GM21381 (cell line): ENCODE data around the gene C10orf71.

Experiments used
- ATAC-seq: cut with Tn5 transposase; IDR thresholded peaks from one replicate; pipeline ENCODE4 v1.9.1; 2021; ENCODE audit warnings: mild to moderate bottlenecking, moderate library complexity; ENCODE audit not compliant: unreplicated experiment

Gene C10orf71, protein sequence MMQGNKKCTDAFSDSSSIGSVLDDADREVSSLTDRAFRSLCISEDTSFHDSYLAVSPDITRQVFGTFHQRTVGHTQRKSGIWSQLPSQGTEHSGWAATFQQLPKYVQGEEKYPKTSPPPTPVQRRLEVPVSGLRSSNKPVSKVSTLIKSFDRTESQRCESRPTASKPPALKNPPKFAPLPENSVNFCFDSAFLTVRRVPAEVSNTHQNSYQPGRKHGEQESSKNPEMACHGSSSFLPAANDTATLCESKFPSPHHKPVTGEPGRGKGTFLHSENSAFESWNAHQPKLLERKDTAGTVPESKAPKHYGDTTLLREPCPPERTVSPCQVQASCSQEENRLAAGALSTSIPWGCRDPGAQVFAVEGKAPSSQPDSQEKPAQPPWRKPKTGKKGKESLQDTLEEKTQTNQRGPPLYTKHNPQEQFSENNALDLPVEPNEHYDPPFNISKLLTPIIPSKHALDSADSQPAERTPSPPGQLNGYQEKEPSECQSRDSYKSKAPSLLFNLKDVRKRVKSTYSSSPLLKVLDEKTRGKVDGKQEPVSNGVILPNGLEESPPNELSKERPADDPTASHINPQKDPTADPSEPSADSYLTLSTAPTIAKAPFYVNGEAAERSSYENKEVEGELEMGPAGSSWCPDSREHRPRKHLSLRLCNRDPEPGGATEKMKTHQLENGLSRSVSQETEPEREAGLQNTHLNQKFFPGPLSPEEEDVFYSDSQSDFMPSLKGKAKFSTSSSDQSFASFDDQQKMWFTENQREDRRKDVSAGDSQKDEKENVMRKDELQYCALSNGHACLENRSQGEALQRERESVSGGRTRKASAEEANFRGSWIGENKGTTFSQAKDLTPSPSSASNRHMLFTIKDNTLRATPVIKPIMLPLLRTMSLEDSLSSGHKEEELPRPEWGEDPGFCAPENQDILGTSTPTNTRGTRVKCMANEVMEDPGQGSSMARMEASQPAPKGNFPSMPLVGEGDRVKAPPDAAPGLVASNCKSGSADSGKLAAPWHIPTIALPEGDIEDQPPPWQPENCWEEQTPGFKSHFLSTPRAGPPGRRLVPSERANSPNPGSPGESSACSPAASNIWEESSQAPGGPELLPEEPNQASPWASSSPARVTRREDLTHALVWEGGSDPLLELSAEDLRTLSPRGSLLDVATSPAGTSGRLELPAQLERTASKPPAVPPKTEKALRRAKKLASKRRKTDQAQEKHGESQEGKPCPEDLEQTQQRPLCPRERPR (N-terminal part only)

DNA sequence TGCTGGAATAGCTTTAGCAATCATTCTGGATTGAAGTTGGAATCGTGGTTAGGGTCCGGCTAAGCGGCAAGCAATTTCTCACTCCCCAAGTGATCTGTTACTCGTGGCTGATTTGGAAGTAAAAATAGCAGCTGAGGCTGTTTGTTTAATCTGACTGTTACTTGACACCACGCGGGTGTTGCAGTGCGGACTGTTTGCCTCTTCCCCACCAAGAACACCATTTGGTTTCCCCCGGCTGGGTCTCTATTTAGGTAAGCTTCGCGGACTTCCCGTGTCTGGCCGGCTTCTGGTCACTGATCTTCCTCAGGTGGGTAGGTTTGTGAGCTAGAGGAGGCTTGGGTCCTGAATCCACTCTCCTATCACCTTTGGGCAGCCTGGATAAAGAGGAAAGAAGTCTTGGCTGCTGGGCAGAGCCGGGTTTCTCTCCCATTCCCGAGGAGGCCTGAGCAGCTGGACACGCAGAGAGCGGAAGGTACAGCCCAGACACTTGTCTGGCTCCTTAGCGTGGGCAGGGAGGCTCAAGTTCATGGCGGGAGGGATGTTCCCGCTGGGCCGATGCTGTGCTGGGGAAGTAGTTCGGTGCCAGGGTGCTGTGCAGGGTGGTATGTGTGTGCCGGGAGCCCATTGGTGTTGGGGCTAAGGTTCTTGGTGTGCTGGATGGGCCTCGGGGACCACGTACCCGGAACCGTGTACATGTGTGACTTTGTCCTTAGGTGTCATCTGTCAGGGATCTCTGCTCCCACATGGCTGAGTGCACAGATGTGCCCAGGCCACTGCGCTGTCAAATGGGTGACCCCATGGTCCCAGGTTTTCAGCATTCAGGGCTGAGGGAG, at the start of gene C10orf71:
Gene C10orf71, plus strand, starts transcription at position 188 of the 833 bp plus-strand sequence. CDS start 23,376 bp downstream, outside the sequence.
- no peak for ATAC-seq

DNA sequence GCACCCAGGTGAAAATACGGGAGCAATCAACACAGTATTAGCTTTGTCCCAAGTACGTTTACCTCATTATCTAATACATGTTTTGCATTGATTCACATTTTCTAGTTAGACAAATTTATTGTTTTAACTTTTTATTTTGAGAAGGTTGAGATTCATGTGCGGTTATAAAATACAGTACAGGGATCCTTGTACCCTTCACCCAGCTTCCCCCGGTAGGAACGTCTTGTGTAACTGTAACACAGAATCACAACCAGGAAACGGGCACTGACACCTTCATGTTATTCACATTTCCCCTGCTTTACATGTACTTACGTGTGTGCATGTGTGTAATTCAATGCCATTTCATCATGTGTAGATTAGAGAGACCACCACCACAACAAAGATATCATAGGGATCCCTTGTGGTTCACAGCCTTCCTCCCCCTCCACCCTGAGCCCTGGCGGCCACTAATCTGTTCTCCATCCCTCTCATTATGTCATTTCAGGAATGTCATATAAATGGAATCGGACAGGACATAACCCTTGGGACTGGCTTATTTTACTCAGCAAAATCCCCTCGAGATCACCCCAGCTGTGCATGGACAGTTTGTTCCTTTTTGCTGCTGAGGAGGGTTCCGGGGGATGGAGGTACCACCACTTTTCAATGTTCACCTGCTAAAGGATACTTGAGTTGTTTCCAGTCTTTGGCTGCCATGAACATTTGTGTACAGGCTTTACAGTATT, 46.5 kb upstream of the C10orf71 start:
- ATAC-seq, result no peak

DNA sequence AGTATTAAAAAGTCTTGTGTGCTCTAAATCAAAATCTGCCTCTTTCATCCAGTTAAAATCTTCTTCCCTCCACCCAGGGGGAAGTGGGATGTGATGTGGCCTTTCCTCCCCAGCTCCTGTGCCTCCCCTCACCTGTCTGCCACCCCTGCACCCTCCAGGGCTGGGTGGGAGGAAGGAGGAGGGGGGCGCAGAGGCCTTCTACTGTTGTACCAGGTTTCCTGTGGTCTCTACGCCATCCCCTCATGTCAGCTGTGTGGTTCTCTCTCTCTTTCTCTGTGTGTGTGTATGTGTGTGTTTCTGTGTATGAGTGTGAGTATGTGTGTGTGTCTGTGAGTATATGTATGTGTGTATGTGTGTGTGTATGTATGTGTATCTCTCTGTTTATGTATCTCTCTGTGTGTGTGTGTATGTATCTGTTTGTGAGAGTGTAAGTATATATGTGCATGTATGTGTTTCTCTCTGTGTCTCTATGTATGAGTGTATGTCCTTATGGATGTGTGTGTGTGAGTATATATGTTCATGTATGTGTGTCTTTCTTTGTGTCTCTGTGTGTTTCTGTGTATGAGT, 45.5 kb upstream of the C10orf71 start:
- ATAC-seq, result no peak

DNA sequence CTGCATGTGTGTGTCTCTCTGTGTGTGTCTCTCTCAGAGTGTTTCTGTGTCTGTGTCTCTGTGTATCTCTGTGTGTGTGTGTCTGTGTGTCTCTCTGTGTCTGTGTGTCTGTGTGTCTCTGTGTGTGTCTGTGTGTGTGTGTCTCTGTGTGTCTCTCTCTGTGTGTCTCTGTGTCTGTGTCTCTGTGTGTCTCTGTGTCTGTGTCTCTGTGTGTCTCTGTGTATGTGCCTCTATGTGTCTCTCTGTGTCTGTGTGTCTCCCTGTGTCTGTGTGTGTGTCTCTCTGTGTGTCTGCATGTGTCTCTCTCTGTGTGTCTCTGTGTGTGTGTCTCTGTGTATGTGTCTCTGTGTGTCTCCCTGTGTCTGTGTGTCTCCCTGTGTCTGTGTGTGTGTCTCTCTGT, 44.8 kb upstream of the C10orf71 start:
- no peak for ATAC-seq

DNA sequence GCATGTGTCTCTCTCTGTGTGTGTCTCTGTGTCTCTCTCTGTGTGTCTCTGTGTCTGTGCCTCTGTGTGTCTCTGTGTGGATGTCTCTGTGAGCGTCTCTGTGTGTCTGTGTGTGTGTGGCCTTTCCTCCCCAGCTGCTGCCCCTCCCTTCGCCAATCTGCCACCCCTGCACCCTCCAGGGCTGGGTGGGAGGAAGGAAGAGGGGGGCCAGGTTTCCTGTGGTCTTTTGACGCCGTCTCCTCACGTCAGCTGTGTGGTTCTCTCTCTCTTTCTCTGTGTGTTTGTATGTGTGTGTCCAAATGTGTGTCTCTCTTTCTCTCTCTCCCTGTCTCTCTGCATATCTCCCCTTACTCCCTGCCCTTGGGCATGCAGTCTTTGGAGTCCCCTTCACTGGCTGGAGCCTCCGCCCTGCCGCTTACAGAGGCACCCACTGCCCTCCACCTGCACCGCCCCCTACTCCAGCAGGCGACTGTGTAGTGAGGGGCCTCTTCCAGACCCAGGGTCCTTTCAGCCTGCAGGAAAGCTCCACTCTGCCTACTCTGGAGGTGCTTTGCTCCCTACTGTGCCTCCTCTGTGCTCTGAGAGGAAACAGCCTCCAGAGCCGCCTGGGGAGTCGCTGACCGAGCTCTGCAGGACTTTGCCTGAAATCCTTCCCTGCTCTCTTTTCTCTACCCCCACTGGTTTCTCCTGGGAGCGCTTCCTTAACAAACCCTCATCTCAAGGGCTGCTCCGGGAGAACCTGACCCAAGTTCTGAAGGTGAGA, 44.2 kb upstream of the C10orf71 start:
- ATAC-seq, result no peak

DNA sequence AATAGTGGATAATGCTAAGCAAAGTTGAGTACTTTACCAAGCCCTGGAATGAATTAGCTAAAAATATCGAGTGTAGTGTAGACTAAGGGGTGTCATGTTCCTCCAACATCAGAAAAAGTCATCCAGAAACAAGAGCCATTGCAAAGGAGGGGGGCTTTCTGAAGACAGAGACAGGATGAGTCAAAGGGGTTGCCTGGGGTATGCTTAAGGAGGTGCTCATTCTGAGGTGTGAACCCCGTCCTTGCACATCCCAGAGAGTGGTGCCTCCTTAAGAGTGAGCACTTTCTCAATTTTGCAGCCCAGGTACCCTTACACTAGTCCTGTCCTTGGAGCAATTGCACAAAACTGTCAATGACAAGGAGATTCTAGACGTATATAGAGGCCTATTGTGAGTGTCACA, 43.1 kb upstream of the C10orf71 start:
- no peak for ATAC-seq

DNA sequence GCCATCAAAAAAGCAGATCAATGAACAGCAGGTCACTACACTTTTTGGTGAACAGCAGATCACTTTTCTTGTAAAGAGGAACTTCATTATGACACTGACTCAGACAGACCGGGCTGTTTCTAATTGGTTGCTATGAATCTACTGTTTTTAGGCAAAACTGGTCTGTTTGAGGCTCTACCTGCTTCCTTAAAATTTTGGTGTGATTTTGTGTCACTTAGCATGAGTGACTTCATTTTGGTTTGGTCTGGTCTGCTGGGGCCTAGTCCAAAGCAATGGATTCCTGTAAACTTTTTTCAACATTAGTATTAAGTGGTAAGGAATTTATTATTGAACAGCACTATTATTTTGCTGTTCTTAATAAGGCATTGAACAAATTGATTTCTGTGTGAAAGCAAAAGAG, 41.8 kb upstream of the C10orf71 start:
- no peak for ATAC-seq

DNA sequence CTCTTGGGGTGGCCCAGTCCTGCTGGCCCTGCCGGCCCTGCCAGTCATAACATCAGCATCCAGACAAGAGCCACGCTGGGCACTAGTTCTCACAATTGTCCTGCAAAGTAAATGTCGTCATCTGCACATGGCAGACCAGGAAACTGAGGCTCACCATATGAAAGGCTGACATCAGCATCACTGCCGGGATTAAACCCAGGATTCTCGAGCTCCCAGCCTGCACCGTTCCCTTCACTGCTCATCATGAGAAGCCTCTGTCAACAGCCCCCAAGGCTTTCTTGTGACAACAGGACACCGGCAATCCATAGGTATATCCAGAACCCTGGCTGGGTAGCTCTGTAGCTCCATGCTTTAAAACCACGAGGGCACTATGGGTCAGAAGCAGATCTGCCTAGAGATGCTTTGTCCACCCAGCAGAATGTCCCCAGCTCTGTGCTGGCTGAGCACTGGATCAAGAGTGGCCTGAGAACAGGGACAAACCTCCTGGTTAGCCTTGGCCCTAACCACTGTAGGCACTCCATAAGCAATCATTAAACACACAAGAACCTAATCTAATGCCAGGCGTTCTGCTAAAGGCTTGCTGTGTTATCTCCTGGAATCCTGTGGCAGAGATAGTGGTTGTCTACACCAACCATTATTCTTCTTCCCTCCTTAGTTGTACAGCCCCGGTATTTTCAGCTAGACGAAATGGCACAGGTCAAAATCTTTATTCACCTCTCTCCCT, 41.2 kb upstream of the C10orf71 start:
- ATAC-seq, result no peak

DNA sequence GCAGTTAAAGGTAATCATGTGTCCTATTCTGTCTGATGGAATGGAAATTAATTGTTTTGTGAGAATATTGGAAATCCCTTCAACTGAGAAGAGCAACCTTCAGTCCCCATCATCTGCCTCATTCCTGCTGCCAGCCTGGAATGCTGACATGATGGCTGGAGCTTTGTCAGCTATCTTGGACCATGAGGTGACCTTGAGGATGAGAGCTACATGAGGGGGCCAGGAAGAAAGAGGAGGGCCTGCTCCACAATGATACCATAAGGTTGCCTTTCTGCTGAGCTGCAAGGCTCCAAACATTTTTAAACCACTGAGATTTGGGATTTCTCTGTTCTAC, 40.7 kb upstream of the C10orf71 start:
- no peak for ATAC-seq

DNA sequence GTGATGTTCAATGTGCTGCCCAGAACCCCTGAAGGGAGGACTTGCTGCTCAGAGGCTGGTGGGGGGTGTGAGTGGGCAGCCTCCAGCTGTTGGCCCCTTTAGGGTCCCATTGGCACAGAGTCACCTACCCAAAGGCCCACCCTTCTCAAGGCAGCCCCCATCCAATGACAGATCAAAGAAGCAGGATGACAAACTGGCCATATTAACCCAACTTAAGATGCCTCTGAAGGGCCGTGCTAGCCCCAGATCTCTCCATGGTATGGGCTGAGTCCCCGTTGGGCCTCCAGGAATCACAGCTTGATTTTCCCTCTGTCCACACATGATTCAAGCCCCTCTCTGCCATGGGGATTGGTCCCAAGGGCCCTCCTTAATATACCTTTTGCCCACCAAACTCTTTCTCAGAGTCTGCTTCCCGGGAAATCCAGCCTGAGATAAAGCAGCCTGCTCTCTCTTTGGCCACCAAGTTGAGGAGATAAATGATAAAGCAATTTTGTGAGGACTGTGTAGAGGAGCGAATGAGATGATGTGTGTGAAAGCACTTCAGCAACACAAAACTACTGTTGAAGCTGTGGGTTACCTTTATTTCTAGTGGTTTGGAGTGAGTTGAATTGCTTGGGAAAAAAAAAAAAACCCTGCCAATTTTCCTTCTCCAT, 38.2 kb upstream of the C10orf71 start:
- no peak for ATAC-seq

DNA sequence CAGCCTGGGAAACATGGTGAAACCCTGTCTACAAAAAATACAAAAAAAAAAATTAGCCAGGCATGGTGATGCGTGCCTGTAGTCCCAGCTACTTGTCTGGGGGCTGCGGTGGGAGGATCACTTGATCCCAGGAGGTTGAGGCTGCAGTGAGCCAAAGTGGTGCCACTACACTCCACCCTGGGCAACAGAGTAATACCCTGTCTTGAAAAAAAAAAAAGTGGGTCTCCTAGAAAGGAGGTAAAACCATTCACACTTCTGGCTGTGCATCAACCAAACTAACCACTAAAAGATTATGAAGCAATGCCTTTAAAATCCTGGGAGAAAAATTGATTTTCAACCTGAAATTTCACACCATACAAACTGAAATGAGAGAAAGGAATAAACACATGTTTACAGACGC, 35.4 kb upstream of the C10orf71 start:
- no peak for ATAC-seq

DNA sequence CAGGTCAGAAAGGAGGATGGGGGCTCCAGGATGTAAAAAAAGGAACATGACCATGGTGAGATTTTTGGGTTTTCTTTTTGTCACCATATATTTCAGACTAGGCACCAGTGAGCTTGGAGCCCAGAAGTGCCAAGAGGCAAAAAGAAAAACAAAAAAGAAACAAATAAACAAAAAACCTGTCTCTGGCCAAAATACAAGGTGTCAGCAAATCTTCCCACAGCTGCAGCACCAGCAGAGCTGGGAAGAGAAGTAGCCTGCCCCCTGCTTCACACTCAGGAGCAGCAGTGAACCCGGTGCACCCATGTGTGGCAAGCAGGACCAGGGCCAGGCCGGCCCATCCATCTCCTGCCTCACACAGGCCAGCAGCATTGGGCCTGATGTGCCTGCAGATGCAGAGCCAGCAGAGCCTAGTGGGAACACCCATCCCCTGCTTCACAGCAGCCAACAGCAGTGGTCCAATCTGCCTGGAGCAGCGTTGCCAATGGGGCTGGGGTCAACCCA, 34.7 kb upstream of the C10orf71 start:
- ATAC-seq, result no peak

DNA sequence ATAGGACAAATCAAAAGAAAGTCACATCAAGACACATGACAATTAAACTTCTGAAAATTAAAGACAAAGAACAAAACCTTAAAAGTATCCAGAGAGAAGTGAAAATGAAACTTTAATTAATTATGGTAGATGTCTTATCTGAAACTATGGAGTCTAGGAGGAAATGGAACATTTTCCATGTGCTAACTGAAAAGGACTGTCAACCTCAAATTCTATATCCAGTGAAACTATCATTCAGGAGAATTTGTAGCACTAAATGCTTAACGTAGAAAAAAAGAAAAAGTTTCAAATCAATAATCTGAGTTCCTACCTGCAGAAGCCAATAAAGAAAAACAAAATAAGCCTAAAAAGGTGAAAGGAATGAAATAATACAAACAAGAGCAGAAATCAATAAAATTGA, 33.1 kb upstream of the C10orf71 start:
- ATAC-seq, result no peak

DNA sequence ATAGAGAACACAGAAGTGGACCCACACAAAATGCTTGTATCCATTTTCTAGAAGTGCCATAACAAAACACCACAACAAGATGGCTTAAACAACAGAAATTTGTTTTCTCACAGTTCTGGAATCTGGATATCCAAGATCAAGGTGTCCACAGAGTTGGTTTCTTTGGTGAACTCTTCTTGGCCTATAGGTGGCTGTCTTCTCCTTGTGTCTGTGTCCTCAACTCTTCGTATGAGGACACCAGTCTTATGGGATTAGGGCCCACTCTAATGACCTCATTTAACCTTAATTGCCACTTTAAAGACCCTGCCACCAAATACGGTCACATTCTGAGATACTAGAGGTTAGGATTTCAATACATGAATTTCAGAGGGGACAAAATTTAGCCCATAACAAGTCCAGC, 30.8 kb upstream of the C10orf71 start:
- ATAC-seq, result no peak

DNA sequence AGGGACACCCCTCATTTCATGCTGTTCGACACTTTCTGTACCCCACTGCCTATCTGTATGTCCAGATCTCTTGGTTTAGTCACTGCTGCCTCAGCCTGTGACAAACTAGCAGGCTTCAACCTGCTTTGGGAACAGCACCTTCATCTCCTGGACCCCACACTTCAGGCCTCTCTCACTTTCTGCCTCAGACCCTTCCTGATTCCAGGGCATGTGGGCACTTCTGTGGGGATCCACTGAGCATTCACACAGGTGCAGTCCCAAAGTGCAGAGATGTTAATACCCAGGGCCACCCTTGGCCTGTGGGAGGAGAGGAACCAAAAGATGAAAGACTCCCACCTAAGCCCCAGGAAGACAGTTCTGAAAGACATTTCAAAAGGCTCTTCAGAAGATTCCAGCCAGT, 29.4 kb upstream of the C10orf71 start:
- ATAC-seq, result no peak

DNA sequence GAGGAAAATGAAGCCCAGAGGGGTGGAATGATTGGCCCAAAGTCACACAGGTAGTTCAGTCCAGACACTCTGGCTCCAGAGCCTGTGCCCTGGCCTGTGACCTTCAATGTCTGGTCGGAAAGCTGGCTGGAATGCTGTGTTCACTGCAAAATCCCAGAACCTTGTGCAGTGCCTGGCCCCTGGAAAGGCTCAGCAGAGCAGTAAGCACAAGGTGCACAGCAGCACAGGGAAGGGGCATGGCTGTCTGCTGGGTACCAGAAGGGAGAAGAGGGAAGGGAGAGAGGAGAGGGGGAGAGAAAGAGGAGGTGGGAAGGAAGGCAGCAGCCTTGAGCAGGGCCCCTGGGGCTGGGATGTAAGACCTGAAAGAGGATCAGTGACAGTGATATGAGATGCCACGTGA, 28.4 kb upstream of the C10orf71 start:
- ATAC-seq, result no peak

DNA sequence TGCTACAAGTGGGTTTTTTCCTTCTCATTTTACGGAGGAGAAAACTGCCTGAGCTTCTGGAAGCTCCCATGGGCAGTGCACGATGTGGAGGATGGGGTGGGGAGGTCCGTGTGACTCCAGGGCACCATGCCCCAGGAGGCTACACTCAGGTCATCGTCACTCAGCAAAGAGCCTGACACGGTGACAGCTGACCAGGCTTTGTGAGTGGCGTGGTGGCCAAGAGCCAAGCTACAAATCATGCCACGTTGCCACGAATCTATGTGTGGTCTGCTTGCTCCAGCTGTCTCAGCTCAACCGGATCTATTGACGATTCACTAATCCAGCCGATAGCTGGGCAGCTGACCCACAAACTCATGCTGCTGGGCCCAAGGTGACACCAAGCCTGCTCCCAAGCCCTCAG, 27.6 kb upstream of the C10orf71 start:
- no peak for ATAC-seq
